Adipose tissue (tissue), 3 donors: ENCODE data around the gene ACAN. TPM values are rescaled to one million over a fixed set of nuclear protein-coding genes. Genes with fewer than 3 reads are reported as not detected.

Experiments
- H3K27ac ChIP-seq: one replicate; pipeline ENCODE4 v1.5.1; 2013; ENCODE audit warnings: low read depth, low read length
- WGBS, 3 donors: extraction: QIAGEN DNeasy Blood & Tissue Kit; methylation state at CpG; one replicate each; pipeline ENCODE4 v1.1.7; 2013; 5-methylcytosine and 5-hydroxymethylcytosine counted together
- polyA plus RNA-seq, 3 donors: library from polyadenylated mRNA; stranded (reverse); fragments of 200-250 nt; gene quantifications; one replicate each; pipeline ENCODE4 v1.2.3, GENCODE V29; 2013
- donor health status: healthy with polysubstance abuse.
- donor health status: Bipolar disorder and iron deficiency.
- donor health status: healthy.

ACAN gene
- polyA plus RNA-seq, 3 donors, result 0.02 to 0.11 (median 0.06) TPM

DNA sequence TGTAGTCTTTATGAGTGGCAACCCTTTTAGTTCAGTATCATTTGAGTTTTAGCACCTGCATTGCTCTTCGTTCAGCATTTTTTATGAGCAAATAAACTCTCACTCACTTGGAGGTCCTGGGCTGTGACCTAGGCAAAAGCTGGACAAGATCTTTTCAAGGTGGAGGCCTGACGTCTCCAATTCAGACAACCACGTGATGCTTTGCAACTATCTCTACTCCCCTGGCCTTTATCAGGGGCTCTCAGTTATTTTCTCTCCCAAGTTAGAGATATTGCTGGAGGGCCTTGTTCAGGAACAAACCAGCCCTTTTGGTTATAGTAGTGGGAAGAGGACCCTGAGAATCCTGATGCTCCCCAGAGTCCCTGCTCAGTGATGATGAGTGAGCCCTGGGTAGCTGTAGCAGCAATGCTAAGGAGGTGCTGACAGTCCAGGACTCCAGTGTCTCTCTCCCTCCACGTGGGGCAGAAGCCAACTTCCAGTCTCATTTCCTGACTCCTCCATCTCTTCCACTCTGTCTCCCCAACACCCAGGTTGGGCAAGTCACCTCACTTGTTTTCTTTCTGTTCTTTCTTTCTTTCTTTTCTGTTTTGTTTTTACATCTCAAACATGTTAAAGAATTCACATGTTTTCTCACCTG is 61.7 kb downstream of the ACAN start:
- WGBS, 3 donors, result 58 to 68% (median 66%) methylated on average over 4 of the region's 4 CpGs
- H3K27ac ChIP-seq, result no peak overlapping the region

GRCh38 chr15:88865498-88866099 is 62.4 kb downstream of the ACAN start:
- WGBS, 3 donors, result 65 to 73% (median 70%) methylated on average over 6 of the region's 6 CpGs
- H3K27ac ChIP-seq, result no peak overlapping the region

GRCh38 chr15:88866295-88866881 is 63.2 kb downstream of the ACAN start:
- WGBS, 3 donors, result 83 to 94% (median 90%) methylated on average over 10 of the region's 10 CpGs
- H3K27ac ChIP-seq, result no peak overlapping the region

DNA sequence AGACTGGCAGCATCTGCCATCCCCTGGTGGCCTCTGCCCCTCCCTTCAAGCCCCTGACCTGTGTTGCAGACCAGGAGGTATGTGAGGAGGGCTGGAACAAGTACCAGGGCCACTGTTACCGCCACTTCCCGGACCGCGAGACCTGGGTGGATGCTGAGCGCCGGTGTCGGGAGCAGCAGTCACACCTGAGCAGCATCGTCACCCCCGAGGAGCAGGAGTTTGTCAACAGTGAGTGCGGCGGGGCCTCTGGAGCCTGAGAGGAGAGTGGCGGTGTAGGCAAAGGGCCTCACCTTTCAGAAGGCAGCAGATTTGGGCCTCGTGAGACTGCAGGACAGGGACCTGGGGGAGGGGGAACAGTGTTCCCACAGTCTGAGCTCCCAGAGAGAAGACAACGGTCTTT is 68.1 kb downstream of the ACAN start:
- no peak overlapping the region for H3K27ac ChIP-seq
- WGBS, 3 donors, result 59 to 88% (median 85%) methylated on average over 14 of the region's 14 CpGs

GRCh38 chr15:88872106-88872505 is 68.9 kb downstream of the ACAN start:
- H3K27ac ChIP-seq, result no peak overlapping the region
- 71 to 78% (median 75%) methylated on average over 6 of the region's 6 CpGs for WGBS, 3 donors

DNA sequence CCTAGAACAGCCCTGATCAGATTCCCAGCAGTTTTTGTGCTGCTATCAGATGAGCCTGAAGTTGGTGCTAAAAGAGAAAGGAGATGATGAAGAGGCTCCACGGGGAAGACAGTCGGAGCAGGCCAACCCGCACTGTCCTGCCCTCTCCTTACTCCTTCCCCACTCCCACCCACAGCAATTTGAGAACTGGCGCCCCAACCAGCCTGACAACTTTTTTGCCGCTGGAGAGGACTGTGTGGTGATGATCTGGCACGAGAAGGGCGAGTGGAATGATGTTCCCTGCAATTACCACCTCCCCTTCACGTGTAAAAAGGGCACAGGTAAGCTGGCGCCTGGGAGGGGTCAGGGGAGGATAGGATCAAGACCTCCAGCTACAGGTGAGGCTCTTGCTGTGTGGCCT is 69.5 kb downstream of the ACAN start:
- WGBS, 3 donors, result 47 to 82% (median 79%) methylated on average over 9 of the region's 9 CpGs
- no peak overlapping the region for H3K27ac ChIP-seq

GRCh38 chr15:88873786-88874185 is 70.5 kb downstream of the ACAN start:
- H3K27ac ChIP-seq, result no peak overlapping the region
- 79 to 91% (median 89%) methylated on average over 13 of the region's 13 CpGs for WGBS, 3 donors

DNA sequence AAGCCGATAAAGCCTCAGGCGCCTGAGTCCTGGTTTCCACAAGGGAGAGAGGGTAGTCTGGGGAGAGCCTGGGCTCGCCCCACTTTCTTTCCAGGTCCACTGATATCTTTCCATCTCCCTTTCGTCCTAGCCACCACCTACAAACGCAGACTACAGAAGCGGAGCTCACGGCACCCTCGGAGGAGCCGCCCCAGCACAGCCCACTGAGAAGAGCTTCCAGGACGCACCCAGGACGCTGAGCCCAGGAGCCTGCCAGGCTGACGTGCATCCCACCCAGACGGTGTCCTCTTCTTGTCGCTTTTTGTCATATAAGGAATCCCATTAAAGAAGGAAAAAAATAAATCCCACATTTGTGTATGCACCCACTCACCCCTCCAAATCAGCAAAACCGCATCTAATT is 71.0 kb downstream of the ACAN start:
- WGBS, 3 donors, result 59 to 70% (median 65%) methylated on average over 15 of the region's 15 CpGs
- no peak overlapping the region for H3K27ac ChIP-seq

GRCh38 chr15:88874684-88875083 is 71.4 kb downstream of the ACAN start:
- no peak overlapping the region for H3K27ac ChIP-seq
- WGBS, 3 donors, result 11 to 42% (median 37%) methylated on average over 6 of the region's 6 CpGs

DNA sequence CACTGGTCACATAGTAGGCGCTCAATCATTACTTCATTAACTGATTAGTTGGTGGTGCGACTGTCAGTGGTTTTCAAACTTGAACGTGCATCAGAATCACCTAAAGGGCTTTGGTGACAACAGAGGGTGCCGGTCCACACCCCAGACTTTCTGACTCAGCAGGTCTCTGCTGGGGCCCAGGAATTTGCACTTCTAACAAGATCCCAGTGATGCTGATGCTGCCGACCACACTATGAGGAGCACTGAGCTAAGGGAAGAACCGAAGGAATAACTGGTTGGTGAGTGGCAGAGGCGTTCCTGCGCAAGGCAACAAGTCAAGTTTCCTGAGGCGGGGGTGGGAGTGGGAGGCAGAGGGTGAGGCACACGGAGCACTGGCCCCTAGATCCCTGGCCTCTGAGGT is 73.3 kb downstream of the ACAN start:
- 72 to 88% (median 86%) methylated on average over 10 of the region's 10 CpGs for WGBS, 3 donors
- H3K27ac ChIP-seq, result no peak overlapping the region

DNA sequence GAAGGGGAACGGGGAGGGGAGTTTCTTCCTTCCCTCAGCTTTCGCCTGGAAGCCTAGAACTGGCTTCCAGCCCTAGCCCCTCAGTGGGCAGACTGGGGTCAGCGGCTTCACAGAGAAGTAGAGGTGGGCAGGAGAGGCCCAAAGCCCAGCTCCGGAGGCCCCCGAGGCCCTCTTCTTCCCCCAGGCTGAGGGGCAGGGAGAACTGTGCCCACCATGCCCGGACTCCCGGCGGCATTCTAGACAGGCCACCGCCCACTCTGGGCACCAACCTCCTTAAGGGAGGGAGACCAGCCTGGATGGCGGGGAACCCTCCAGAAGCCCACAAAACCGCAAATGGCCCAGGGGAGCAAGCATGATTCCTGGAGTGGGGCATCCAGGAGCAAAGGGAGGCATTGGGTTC is 74.2 kb downstream of the ACAN start:
- WGBS, 3 donors, result 93 to 97% (median 94%) methylated on average over 10 to 11 of the region's 11 CpGs

GRCh38 chr15:88877906-88878305 is 74.7 kb downstream of the ACAN start:
- WGBS, 3 donors, result 85 to 94% (median 93%) methylated on average over 22 of the region's 22 CpGs

More for the DNA sequence above, 74.2 kb downstream of the ACAN start:
- no peak overlapping the region for H3K27ac ChIP-seq

DNA sequence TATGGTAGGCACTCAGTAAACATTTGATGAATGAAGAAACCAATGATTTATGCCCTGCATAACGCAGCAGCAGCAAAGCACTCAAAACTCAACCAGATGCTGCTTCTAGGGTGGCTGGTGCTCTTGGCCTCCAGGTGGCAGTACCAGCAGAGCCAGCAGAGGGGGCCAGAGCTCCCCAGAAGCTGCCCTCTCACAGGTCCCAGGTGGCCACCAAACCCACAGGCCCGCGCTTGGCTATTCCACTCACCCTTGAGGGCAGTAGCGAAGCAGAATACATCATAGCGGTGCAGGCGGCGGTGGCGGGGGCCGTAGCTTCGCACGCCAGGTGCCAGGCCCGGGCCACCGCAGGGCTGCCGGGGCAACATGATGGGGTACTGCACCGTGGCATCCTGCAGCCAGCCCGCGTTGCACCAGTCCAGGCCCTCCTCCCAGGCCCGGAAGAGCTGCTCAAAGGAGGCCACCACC is 75.5 kb downstream of the ACAN start:
- 60 to 84% (median 84%) methylated on average over 18 of the region's 18 CpGs for WGBS, 3 donors

More at GRCh38 chr15:88877906-88878305, 74.7 kb downstream of the ACAN start:
- H3K27ac ChIP-seq, result no peak overlapping the region

DNA sequence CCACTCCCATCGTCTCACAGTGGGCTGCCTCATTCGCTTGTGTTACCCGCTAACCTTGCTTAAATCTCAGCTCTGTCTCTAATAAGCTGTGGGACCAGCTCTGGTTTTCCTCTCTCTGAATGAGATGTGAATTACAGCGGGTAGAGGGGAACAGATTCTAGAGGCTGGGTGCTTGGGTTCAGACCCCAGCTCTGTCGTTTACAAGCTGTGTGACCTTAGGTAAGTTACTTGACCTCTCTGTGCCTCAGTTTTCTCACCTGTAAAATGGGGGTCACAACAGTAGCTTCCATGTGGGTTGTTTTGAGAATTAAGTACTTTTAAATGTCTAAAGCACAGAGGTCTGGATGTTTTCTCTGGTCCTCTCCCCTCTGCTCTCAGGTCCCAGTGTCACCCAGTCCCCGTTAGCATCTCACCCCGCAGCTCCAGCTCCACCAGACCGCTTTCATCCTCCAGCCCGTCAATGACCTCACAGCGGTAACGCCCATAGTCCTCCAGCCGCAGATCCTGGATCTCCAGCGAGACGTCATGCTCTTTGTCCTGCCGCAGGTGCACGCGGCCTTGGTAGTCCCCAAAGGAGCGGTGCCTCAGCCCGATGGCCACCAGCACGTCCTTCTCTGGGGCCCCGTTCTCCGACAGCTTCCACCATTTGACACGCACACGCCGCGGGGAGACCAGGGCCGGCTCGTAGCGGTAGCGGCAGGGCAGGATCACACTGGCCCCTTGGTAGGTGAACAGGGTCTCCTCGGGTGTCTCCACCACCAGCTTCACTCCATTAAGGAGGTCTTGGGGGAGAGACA is 77.9 kb downstream of the ACAN start:
- H3K27ac ChIP-seq, result no peak overlapping the region
- 90 to 96% (median 96%) methylated on average over 31 of the region's 31 CpGs for WGBS, 3 donors

More for the DNA sequence above, 75.5 kb downstream of the ACAN start:
- H3K27ac ChIP-seq, result no peak overlapping the region

GRCh38 chr15:88881775-88882174 is 78.5 kb downstream of the ACAN start:
- WGBS, 3 donors, result 92 to 100% (median 95%) methylated on average over 3 of the region's 3 CpGs

DNA sequence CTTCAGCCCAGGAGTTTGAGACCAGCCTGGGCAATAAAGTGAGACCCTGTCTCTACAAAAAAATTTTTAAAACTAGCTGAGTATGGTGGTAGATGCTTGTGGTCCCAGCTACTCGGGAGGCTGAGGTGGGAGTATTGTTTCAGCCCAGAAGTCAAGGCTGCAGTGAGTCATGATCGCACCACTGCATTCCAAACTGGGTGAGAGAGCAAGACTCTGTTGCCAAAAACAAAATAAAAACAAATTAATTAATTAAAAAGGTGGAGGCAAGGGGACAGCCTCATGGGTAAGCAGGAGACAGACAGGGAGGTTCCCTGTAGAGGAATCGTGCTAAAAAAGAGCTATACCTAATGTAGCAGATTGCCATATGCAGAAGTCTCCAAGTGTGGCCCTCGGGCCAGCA is 79.5 kb downstream of the ACAN start:
- WGBS, 3 donors, result 73 to 78% (median 77%) methylated on average over 4 of the region's 4 CpGs
- no peak overlapping the region for H3K27ac ChIP-seq

More at GRCh38 chr15:88881775-88882174, 78.5 kb downstream of the ACAN start:
- H3K27ac ChIP-seq, result no peak overlapping the region

GRCh38 chr15:88887068-88887580 is 83.9 kb downstream of the ACAN start:
- 80 to 94% (median 90%) methylated on average over 18 of the region's 18 CpGs for WGBS, 3 donors
- H3K27ac ChIP-seq, result no peak overlapping the region

DNA sequence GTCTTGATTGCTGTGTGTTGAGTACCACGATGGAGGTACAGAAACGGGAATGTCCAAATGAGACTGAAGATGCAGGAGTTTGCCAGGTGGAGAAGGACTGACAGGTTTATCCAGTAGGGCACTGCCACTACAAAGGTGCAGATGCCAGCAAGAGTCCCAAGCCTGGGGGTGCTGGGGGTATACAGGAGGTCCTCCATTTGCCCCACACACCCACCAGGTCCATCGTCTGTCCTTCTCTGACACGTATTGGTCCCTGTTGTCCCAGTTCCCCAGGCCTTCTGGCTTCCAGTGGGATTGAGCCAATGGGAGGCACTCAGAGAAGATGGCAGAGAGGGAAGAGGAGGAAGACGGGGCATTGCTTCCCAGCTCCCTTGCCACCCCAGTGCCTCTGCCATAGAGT is 85.5 kb downstream of the ACAN start:
- H3K27ac ChIP-seq, result no peak overlapping the region
- WGBS, 3 donors, result 79 to 96% (median 95%) methylated on average over 5 of the region's 5 CpGs

- no peak overlapping the region for H3K27ac ChIP-seq
- WGBS, 3 donors, result 76 to 92% (median 85%) methylated on average over 4 of the region's 4 CpGs
Measured at GRCh38 chr15:88890495-88890894, 87.3 kb downstream of the ACAN start.
